NCI-H2227 (cell line): ENCODE results near the gene OVOL3.
"Not testable (repeated sequence)": the region's sequence is repeated elsewhere in the genome, so short reads cannot be mapped to it uniquely, and the experiment has no call there.

ENCODE experiments used
- DNase-seq: peaks from one replicate; lab custom pipeline; 2025; ENCODE audit not compliant: unreplicated experiment; lab: John Stamatoyannopoulos, UW

OVOL3 gene

DNA sequence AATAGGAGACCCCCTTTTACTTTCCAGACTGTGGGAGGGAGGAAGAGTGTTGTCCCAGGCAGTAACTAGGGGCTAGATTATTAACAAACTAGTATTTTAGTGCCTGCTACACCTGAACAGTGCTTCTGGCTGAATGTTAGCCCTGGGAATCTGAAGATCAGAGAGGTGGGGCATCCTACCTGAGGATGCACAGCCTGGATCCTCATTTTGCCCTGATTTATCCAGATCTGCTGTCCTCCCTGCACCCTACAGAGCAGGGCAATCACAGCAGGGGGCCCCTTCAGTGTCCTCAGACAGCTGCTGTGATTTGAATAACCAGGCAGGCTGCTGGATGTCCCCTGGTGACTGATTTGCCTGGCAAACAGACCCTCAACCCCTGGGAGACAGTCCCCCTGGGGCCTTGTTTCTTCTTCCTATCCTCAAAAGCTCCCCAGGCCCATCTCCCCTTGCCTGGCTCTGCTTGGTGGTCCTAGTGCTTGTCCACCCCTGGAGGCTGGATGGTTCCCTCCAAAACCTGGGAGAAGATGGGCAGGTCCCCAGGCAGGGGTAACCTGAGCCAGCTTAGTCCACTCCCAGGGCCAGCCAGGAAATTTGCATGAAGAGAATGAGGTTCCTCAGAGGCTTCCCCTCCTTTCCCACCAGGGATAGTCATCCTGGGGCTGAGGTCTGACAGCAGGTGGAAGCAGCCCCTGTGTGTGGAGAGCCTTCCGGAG lies at the start of gene OVOL3:
Gene OVOL3 (plus strand): TSS at position 657 of the 713 bp plus-strand sequence. CDS start 60 bp downstream, outside the sequence.
- DNase-seq, result no peak

DNA sequence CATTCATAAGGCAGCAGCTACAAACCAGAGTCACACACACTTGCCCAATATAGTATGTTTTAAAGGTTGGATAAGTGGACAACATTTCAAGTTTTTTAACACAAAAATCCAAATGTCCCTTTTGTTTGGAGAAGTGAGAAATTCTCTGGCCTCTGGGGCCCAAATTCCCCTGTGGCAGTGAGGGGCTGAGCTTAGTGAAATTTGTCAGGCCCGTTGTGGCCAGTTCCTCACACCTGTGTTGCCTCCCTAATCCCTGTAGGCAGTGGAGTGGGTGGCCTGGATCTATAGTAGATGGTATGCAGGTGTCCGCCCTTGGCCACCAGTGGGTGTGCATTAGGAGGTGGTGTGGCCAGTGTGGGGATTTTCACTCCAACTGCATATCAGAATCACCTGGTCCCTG lies 49.6 kb upstream of the OVOL3 start:
- no peak for DNase-seq

GRCh38 chr19:36064826-36065225 lies 46.1 kb upstream of the OVOL3 start:
- no peak for DNase-seq

DNA sequence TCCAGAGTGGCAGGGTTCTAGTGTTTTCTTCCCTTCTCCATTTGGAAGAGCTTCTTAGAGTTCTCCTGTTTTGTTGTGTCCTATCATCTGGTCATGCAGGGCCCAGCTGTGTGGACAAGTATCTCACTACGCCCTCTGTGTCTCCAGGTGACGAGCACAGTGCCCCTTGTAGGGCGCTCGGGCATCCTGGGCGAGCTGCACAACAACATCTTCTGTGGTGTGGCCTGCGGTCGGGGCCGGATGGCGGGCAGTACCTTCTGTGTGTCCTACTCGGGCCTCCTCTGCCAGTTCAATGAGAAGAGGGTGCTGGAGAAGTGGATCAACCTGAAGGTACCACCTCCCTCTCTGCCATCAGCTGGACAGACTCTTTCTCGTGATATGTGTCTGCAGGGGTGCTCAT lies 43.3 kb upstream of the OVOL3 start:
- DNase-seq, result no peak

- not testable (repeated sequence) for DNase-seq
Observed at GRCh38 chr19:36068810-36069499, 42.0 kb upstream of the OVOL3 start.

GRCh38 chr19:36072081-36072480 lies 38.9 kb upstream of the OVOL3 start:
- DNase-seq, result no peak

DNA sequence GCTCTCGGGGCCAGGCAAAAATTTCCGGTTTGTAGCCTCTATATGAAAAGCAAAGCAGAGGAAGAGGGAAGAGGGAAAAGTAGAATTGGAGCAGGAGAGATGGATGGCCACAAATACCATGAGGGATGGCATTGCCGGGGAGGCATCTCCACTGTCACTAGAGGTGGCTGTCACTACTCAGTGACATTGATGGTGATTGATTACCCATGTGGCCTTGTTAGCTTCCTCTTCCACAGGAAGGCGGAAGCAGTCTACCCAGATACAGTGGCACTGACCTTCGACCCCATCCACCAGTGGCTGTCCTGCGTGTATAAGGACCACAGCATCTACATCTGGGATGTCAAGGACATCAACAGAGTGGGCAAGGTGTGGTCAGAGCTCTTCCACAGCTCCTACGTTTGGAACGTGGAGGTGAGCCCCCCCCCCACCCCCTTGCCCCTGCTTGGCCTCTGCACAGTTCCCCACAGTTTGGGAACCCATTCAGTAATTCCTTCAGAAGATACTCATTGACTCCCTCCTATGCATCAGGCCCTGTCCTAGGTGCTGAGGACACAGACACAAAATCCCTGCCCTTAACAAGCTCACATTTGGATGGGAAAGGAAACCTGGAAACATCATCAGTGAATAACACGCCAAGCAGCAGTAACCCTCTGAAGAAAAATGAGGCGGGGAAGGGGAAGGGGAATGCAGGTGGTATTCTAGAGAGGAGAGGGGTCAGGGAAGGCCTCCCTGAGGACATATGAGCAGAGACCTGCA lies 37.6 kb upstream of the OVOL3 start:
- no peak for DNase-seq

DNA sequence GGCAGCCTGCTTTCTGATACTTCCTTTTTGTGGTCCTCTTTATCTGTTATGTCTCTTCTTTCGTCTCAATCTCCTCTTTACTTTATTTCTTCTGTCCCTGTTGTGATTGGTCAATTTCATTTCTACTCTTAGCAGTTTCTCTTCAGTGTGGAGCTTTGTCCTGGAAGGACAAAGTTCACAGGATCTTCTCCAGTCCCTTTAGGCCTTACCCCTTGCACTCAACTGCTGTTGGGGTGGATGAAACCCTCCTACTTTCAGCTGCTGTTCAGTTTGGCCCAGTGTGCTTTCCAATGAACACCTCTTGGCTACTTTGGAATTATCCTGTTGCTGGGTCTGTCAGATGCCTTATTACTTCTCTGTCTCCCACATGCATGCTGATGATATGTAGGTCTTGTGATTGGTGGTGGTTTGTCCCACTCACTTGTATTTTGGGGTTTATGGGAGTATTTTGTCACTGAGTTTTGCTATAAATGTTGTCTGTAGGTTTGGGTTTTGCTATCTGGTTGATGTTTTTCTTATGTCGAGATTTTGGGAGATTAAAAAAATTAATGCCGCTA lies 31.5 kb upstream of the OVOL3 start:
- no peak for DNase-seq

DNA sequence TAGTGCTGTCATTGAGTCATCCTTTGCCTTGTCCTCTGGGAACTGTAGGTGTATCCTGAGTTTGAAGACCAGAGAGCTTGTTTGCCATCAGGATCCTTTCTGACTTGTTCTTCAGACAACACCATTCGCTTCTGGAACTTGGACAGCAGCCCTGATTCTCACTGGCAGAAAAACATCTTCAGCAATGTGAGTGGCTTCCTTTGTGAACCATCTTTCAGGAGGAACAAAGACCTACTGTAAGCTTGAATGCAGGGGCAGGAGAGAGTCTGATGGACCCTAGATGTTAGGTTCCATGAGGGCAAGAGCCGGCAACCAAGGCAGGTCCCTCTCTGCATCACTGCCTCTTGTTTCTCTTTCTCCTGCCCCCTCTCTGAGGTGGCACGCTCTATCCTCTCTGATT lies 29.6 kb upstream of the OVOL3 start:
- DNase-seq, result no peak

- no peak for DNase-seq
Observed at GRCh38 chr19:36081894-36082293, 29.0 kb upstream of the OVOL3 start.

GRCh38 chr19:36082916-36083315 lies 28.0 kb upstream of the OVOL3 start:
- DNase-seq, result no peak

- no peak for DNase-seq
Observed at GRCh38 chr19:36084231-36085009, 26.5 kb upstream of the OVOL3 start.

DNA sequence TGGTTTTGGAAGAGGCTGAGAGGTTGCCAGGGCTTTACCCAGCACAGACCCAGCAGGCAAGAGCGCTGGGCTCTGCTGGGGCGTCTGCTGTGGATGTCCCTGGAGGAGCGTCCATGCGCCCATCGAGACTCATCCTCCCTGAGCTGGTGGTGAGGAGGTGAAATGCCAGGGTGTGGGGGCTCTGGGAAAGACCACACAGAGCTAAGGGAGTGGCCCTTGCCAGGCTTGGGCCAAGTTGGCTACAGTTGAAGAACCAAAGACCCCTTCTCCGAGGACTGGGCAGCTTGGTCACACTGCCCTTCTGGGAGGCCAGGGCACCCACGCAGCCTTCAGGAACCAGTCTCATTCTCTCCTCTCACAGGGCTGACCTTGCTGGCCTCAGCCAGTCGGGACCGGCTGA lies 24.6 kb upstream of the OVOL3 start:
- DNase-seq, result no peak

GRCh38 chr19:36089847-36090246 lies 21.1 kb upstream of the OVOL3 start:
- DNase-seq, result no peak

DNA sequence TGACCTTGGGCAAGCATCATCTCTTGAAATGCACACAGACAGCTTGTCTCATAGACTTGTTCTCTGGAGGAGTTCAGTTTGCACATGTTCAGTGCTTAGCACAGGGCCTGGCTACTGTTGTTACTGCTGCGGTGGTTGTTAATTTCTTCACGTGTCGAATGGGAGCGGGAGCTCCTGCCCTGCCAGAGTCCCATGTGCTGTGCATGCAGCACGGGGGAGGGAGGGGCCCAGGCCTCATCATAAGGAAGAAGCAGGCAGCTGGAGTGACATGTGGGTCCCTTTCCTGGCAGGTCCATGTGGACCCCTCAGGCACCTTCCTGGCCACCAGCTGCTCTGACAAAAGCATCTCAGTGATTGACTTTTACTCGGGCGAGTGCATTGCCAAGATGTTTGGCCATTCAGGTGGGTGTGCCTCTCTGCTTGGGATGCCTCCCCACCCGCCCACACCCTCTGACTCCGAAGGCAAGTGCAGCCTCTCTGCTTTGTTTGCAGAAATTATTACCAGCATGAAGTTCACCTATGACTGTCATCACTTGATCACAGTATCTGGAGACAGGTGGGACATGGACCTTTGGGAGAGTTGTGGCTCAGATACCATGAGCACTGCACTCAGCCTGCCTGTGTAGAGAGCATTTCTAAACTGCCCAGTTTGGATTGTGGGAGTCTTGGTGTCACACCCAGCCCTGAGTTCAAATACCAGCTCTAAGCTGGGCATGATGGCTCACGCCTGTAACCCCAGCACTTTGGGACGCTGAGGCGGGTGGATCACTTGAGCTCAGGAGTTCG lies 19.8 kb upstream of the OVOL3 start:
- no peak for DNase-seq

- DNase-seq, result no peak
Observed at GRCh38 chr19:36092566-36092965, 18.4 kb upstream of the OVOL3 start.

DNA sequence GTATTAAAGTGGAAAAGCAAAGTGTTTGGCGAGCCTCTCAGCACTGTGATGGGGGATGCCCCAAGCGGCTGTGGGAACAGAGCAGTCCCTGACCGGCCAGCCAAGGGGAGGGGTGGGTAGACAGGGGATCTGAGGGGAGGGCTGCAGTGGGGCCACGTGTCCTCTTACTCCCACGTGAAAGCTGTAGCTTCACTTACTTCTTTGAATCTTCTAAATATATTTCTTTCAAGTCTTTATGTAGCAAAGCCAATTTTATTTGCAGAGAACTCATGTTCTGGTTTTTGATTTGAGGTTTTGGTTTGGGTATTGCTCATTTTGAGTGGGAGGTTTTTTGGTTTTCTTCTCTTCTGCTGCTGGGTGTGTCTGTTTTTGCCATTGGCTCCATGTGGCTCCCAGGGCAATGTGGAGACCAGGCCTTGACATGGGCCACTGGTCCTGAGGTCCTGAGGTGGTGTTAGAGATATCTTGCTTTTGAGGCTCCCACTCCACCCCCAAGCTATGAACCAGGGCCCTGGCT lies 17.7 kb upstream of the OVOL3 start:
- no peak for DNase-seq

- DNase-seq, result no peak
Observed at GRCh38 chr19:36093687-36094086, 17.3 kb upstream of the OVOL3 start.

- DNase-seq, result no peak
Observed at GRCh38 chr19:36097036-36097435, 13.9 kb upstream of the OVOL3 start.
